ENCODE measurements around the gene KAT6B. TPM values are rescaled to one million over a fixed set of nuclear protein-coding genes. Genes with fewer than 3 reads are reported as not detected.

KAT6B gene
- total and polyA plus RNA-seq, 2 experiments from 2014 or later = 15.8 to 36.2 TPM

DNA sequence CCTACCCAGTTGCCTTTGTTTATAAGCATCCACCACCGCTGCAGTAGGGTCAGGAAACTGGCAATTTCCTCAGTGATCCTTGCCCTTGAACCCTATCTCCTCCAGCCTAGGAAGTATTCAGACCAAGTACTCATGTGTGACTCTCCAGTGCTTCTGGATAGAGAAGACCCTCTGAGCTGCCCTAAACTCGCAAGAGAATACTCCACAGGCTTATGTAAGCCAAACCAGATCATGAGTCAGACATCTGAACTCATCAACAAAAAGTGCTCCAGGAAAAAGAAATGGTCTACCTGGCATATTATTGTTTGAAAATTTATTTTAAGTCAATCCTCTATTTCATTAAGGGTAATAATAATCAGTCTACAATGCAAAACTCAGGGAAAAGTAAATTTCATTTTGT, 101.3 kb downstream of the KAT6B start:
- Histone ChIP-seq H3K27ac (no peak overlapping the region), H2AFZ (no peak overlapping the region), H3K4me1 (ENCODE audit: insufficient read depth) (peaks cover 35% of the 10 kb centered on the region), H3K36me3 (replicated peaks; ENCODE audit: insufficient read depth, low read depth) (no peaks in the 10 kb centered on the region), H3K9me3 (ENCODE audit: low read depth) (no peaks in the 10 kb centered on the region), H3K27me3 (no peaks in the 10 kb centered on the region), H4K20me1 (ENCODE audit: insufficient read depth, poor library complexity, severe bottlenecking) (peaks cover 31% of the 10 kb centered on the region), H3K4me3 (no peak overlapping the region), H3K79me2 (peaks cover 81% of the 10 kb centered on the region), H3K4me2 (no peak overlapping the region), H3K9me2 (replicated peaks; ENCODE audit: insufficient read depth) (no peaks in the 10 kb centered on the region)
- DNase-seq (ENCODE audit: low spot score) = no peak
- no peak for TF ChIP-seq EZH2phosphoT487 (IDR thresholded peaks at IDR 0.05; ENCODE audit: low read depth, severe bottlenecking, unreplicated experiment)
- TF ChIP-seq EZH2 (IDR thresholded peaks at IDR 0.05; ENCODE audit: borderline replicate concordance) = no peak
- TF ChIP-seq, protein P1, sequence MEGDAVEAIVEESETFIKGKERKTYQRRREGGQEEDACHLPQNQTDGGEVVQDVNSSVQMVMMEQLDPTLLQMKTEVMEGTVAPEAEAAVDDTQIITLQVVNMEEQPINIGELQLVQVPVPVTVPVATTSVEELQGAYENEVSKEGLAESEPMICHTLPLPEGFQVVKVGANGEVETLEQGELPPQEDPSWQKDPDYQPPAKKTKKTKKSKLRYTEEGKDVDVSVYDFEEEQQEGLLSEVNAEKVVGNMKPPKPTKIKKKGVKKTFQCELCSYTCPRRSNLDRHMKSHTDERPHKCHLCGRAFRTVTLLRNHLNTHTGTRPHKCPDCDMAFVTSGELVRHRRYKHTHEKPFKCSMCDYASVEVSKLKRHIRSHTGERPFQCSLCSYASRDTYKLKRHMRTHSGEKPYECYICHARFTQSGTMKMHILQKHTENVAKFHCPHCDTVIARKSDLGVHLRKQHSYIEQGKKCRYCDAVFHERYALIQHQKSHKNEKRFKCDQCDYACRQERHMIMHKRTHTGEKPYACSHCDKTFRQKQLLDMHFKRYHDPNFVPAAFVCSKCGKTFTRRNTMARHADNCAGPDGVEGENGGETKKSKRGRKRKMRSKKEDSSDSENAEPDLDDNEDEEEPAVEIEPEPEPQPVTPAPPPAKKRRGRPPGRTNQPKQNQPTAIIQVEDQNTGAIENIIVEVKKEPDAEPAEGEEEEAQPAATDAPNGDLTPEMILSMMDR (IDR thresholded peaks at IDR 0.05; ENCODE audit: poor library complexity) = no peak
- WGBS (ENCODE audit: low lambda C conversion rate, missing lambda C conversion rate) = 85% methylated on average over 2 of the region's 2 CpGs

DNA sequence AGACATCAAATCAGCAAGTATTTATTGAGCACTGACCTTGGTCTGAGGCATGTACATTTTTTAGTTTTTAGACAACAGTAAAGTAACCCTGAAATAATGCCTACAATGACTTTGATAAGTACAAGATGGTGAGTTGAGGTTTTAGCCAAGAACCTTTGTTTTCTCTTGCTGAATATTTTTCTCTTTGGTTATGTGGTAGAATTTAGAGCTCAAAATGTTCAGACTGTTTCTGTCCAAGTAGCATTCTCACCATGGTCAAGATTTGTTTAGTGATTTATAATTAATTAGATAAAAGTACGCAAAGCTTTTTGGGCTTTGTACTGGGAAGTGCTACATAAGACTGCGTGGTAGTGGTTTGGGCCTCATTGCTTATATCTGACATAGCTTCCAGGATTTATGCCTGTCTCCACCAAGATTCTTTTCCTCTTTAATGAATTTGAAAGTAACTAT, 102.4 kb downstream of the KAT6B start:
- no peak for DNase-seq (ENCODE audit: low spot score)
- H3K27me3 ChIP-seq = no peaks in the 10 kb centered on the region
- H3K9me3 ChIP-seq (ENCODE audit: low read depth) = no peaks in the 10 kb centered on the region
- peak overlapping the region; percentile 60 for H3K27ac ChIP-seq
- H3K79me2 ChIP-seq = peaks cover 83% of the 10 kb centered on the region
- H3K9me2 ChIP-seq (replicated peaks; ENCODE audit: insufficient read depth) = no peaks in the 10 kb centered on the region
- no peak overlapping the region for H2AFZ ChIP-seq
- 89% methylated on average over 2 of the region's 2 CpGs for WGBS (ENCODE audit: low lambda C conversion rate, missing lambda C conversion rate)
- H3K4me3 ChIP-seq = no peak overlapping the region
- peak overlapping the region; percentile 23 for H3K4me2 ChIP-seq
- H3K36me3 ChIP-seq (replicated peaks; ENCODE audit: insufficient read depth, low read depth) = no peaks in the 10 kb centered on the region
- peaks cover 26% of the 10 kb centered on the region for H4K20me1 ChIP-seq (ENCODE audit: insufficient read depth, poor library complexity, severe bottlenecking)
- TF ChIP-seq EZH2phosphoT487 (IDR thresholded peaks at IDR 0.05; ENCODE audit: low read depth, severe bottlenecking, unreplicated experiment) = no peak
- H3K4me1 ChIP-seq (ENCODE audit: insufficient read depth) = peaks cover 26% of the 10 kb centered on the region

GRCh38 chr10:74929197-74929596, 102.8 kb downstream of the KAT6B start:
- 76% methylated on average over 5 of the region's 5 CpGs for WGBS (ENCODE audit: low lambda C conversion rate, missing lambda C conversion rate)

DNA sequence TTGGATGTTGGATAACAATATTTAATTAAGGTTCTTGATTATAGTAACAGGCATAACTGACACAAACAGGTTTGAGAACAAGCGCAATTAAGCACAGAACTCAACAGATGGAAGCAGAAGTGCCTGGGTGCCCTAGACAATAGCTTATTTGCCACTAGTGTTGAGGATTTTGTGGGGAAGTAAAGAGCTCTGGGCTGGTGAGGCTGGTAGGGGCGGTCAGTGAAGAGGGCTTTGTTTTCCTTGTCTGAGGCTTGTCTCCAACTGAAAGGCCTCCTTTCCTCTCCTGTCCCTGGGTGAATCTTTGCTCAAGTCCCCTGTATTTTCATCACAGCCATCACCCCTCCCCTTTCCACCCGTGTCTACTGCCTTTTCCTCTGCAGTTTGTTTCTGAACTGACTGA, 104.6 kb downstream of the KAT6B start:
- peaks cover 15% of the 10 kb centered on the region for H3K4me1 ChIP-seq (ENCODE audit: insufficient read depth)
- H3K79me2 ChIP-seq = peaks cover 96% of the 10 kb centered on the region
- H3K27me3 ChIP-seq = no peaks in the 10 kb centered on the region
- no peak overlapping the region for H3K4me2 ChIP-seq
- H3K27ac ChIP-seq = no peak overlapping the region
- TF ChIP-seq EZH2 (IDR thresholded peaks at IDR 0.05; ENCODE audit: borderline replicate concordance) = no peak
- no peak for TF ChIP-seq EZH2phosphoT487 (IDR thresholded peaks at IDR 0.05; ENCODE audit: low read depth, severe bottlenecking, unreplicated experiment)
- TF ChIP-seq, protein P1 (IDR thresholded peaks at IDR 0.05; ENCODE audit: poor library complexity) = no peak
- no peaks in the 10 kb centered on the region for H3K9me2 ChIP-seq (replicated peaks; ENCODE audit: insufficient read depth)
- H4K20me1 ChIP-seq (ENCODE audit: insufficient read depth, poor library complexity, severe bottlenecking) = peaks cover 37% of the 10 kb centered on the region
- no peak overlapping the region for H2AFZ ChIP-seq
- H3K36me3 ChIP-seq (replicated peaks; ENCODE audit: insufficient read depth, low read depth) = no peaks in the 10 kb centered on the region
- no peaks in the 10 kb centered on the region for H3K9me3 ChIP-seq (ENCODE audit: low read depth)
- WGBS (ENCODE audit: low lambda C conversion rate, missing lambda C conversion rate) = 79% methylated on average over 3 of the region's 3 CpGs
- no peak overlapping the region for H3K4me3 ChIP-seq
- DNase-seq (ENCODE audit: low spot score) = no peak

More at GRCh38 chr10:74929197-74929596, 102.8 kb downstream of the KAT6B start:
- TF ChIP-seq EZH2phosphoT487 (IDR thresholded peaks at IDR 0.05; ENCODE audit: low read depth, severe bottlenecking, unreplicated experiment) = no peak
- no peak for TF ChIP-seq EZH2 (IDR thresholded peaks at IDR 0.05; ENCODE audit: borderline replicate concordance)
- TF ChIP-seq, protein P1 (IDR thresholded peaks at IDR 0.05; ENCODE audit: poor library complexity) = no peak
- Histone ChIP-seq H2AFZ (no peak overlapping the region), H4K20me1 (ENCODE audit: insufficient read depth, poor library complexity, severe bottlenecking) (peaks cover 26% of the 10 kb centered on the region), H3K27me3 (no peaks in the 10 kb centered on the region), H3K4me3 (no peak overlapping the region), H3K79me2 (peaks cover 87% of the 10 kb centered on the region), H3K27ac (peak overlapping the region; percentile 60), H3K4me1 (ENCODE audit: insufficient read depth) (peaks cover 22% of the 10 kb centered on the region), H3K4me2 (peak overlapping the region; percentile 23), H3K9me3 (ENCODE audit: low read depth) (no peaks in the 10 kb centered on the region), H3K9me2 (replicated peaks; ENCODE audit: insufficient read depth) (no peaks in the 10 kb centered on the region), H3K36me3 (replicated peaks; ENCODE audit: insufficient read depth, low read depth) (no peaks in the 10 kb centered on the region)
- no peak for DNase-seq (ENCODE audit: low spot score)

Measured in hepatocyte (in vitro differentiated cells).